ENCODE results near the gene RETREG3. TPM values are rescaled to one million over a fixed set of nuclear protein-coding genes. Genes with fewer than 3 reads are reported as not detected.

RETREG3 gene
- total RNA-seq, 1 donor = 72.2 TPM

DNA sequence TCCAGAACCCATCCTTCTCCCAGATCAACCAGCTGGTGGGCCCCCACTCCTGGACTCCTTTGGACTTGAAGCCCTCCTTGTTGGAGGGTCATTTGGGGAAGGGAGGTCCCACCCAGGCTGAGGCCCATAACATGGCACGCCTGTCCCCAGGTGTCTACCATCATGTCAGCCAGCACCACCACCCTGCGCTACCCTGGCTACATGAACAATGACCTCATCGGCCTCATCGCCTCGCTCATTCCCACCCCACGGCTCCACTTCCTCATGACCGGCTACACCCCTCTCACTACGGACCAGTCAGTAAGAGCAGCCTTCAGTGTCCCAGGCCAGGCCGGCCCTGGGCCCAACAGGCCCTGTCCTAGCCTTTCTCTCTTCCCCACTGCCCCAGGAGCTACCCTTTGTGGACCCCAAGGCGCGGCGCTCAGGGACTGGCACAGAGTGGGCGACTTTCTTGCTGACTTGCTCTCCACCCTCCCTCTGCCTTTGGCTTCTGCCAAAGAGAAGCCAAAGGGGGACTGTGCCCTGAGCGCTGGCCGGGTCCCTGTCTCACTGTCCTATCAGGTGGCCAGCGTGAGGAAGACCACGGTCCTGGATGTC is 4.6 kb upstream of the RETREG3 start:
- DNase-seq (ENCODE audit: low read depth in 2 of 3, low spot score in 2 of 3) = no peak

GRCh38 chr17:42612013-42612412 is 2.8 kb upstream of the RETREG3 start:
- no peak for DNase-seq (ENCODE audit: low read depth in 2 of 3, low spot score in 2 of 3)

DNA sequence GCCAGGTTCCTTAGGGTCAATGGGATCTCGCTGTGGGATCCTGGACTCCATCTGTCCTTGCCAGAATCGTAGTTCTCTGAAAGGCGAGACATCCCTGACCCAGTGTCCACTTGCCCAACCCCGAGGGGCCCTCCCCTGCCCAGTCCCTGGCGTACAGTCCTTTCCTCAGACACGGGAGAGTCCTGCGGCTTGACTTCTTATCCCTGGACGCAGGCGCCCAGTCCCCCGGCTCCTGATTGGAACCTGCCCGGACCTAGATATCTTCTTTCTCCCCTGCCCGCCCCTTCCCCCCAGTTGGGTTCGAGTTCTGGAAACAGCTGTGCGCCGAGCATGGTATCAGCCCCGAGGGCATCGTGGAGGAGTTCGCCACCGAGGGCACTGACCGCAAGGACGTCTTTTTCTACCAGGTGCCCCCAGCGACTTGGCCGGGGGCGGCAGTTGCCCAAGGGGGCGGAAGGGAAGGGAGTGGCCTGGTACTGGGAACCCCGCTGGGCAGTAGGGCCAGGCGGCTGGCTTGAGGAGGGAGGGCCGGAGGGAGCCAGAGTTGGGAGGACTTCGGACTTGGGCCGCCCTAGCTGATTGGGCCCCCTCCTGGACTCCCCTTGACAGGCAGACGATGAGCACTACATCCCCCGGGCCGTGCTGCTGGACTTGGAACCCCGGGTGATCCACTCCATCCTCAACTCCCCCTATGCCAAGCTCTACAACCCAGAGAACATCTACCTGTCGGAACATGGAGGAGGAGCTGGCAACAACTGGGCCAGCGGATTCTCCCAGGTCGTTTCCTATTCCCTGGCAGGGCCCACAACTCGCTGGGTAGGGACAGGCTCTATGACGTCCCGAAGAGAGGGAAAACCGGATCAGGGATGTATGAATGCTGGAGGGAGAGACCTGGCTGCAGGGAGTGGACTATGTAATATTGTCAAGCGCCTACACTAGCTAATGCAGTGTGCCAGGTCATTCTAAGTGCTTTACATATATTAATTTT is 934 bp upstream of the RETREG3 start:
- DNase-seq (ENCODE audit: low read depth in 2 of 3, low spot score in 2 of 3) = peak in 2 of 3 donors; percentile 12 to 17

DNA sequence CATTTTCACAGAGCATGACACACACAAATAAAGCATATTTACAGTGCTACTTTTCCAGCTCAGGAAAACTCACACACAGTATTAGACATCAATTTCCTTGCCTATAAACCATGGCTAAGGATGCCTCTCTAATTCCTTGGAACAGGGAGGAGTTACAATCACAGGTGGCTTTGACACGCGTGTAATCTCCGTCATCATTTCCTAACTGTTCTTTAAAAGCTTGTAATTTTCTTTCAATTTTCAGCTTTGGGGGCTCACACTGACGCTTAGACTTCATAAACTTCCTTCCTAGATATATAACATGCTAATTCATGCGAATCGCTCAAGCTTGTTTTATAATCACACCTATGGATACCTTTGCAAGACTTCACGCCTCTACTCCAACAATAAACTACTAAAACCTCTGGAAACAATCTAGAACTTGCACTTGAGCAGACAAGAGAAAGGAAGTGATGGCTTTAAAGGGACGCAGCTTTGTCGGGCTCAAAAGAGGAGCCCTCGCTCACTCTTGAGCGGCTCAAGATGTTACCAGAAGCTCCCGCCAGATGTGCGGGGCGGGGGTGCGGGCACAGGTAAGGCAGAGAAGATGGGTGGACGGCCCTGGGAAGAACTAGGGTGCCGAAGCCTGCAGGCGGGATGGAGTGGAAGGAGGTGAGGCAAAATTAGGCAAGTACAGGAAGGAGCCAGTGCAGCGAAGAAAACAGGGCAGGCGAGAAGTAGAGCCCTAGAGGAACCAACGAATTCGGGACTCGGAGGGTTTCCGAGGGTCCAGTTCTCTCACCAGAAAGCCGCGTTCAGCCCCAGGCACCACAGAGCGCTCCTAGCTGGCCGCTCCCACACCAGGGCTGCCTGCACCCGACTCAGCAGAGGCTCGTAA is 631 bp downstream of the RETREG3 start:
- peak in 1 of 3 donors; percentile 4 for DNase-seq (ENCODE audit: low read depth in 2 of 3, low spot score in 2 of 3)

- DNase-seq (ENCODE audit: low read depth in 2 of 3, low spot score in 2 of 3) = no peak
These were observed 1.4 kb downstream of the RETREG3 start for GRCh38 chr17:42607769-42608168.

GRCh38 chr17:42603318-42603717 is 5.9 kb downstream of the RETREG3 start:
- DNase-seq (ENCODE audit: low read depth in 2 of 3, low spot score in 2 of 3) = no peak

GRCh38 chr17:42598905-42599304 is 10.3 kb downstream of the RETREG3 start:
- no peak for DNase-seq (ENCODE audit: low read depth in 2 of 3, low spot score in 2 of 3)

DNA sequence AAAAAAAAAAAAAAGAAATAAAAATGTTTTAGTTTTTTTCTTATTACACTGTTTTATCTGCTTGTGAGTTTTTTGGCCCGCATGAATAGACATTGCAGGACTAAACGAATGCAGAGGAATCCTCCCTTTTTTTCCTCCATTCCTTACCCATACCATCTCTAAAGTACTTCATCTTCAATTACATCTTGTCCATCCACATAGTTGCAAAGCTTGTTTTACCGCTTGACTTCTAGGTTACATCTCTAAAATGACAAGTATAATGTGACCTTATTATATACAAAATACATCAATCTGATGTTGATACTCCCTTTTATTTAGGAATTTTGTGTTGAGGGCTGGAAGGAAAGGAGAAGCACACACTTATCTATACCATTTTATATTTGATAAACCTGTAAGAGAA is 12.8 kb downstream of the RETREG3 start:
- DNase-seq (ENCODE audit: low read depth in 2 of 3, low spot score in 2 of 3) = no peak

- DNase-seq (ENCODE audit: low read depth in 2 of 3, low spot score in 2 of 3) = no peak
These were observed 17.8 kb downstream of the RETREG3 start for GRCh38 chr17:42591411-42591810.

GRCh38 chr17:42590886-42591285 is 18.3 kb downstream of the RETREG3 start:
- DNase-seq (ENCODE audit: low read depth in 2 of 3, low spot score in 2 of 3) = no peak

- no peak for DNase-seq (ENCODE audit: low read depth in 2 of 3, low spot score in 2 of 3)
These were observed 22.5 kb downstream of the RETREG3 start for GRCh38 chr17:42586514-42587230.

- DNase-seq (ENCODE audit: low read depth in 2 of 3, low spot score in 2 of 3) = no peak
These were observed 23.8 kb downstream of the RETREG3 start for GRCh38 chr17:42585353-42585752.

DNA sequence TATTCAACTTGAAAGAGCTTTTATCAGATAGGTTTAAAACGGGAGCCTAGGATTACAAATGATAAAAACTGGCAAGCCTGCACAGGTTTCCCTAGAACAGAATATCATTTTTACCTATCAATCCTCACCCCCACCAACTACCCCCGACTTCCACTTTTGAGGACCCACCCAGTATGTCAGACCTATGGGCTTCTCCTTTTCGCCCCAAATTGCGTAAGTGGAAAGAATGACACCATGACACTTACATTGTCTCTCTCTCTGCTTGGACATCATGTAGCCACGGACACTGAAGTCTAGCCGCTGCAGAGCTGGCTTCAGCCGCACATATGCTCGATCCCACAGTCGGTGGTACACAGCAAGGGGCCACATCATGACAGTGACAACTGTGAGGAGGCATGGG is 24.3 kb downstream of the RETREG3 start:
- no peak for DNase-seq (ENCODE audit: low read depth in 2 of 3, low spot score in 2 of 3)

GRCh38 chr17:42581744-42582270 is 27.4 kb downstream of the RETREG3 start:
- no peak for DNase-seq (ENCODE audit: low read depth in 2 of 3, low spot score in 2 of 3)

- no peak for DNase-seq (ENCODE audit: low read depth in 2 of 3, low spot score in 2 of 3)
These were observed 29.2 kb downstream of the RETREG3 start for GRCh38 chr17:42579794-42580551.

- DNase-seq (ENCODE audit: low read depth in 2 of 3, low spot score in 2 of 3) = peak in 2 of 3 donors; percentile 85 to 90
These were observed 30.8 kb downstream of the RETREG3 start for GRCh38 chr17:42578282-42578869.

DNA sequence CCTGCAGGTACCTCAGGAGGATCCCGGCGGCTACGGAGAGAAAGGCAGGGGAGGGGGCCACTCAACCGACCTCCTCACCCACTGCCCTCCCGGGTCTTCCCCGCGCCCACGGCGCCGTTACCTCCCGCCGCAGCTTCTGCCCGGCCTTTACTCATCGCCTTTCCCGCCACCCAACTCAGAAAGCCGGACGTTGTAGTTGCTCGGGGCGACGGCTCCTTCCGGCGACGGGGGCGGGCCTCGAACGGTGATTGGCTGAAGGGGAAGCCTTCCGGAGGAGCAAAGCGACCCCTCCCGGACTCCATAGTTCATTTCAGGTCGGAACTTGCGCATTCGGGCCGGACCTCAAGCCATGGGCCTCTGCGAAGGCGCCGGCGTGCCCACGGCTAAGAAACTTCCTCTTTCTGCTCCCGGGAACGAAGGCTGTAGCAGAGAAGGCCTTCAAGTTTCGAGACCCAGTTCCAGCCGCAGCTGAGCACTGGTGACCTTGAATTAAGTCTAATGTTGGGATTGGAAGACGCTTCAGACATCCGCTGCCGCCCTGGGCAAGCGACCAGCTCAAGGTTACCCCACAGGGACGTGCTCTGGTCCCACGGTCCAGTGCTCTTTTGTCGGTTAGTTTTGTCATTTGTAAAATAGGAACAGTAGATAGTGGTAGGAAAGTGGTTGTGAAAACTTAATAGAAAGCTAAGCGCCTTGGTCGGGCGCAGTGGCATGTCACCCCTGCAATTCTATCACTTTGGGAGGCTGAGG is 31.5 kb downstream of the RETREG3 start, which contains the start of gene PSMC3IP:
Gene PSMC3IP (minus strand): TSS at position 198 of the 750 bp plus-strand sequence. CDS start 43 bp downstream, at position 155.
- DNase-seq (ENCODE audit: low read depth in 2 of 3, low spot score in 2 of 3) = peak; percentile 68 to 96 (median 95)

DNA sequence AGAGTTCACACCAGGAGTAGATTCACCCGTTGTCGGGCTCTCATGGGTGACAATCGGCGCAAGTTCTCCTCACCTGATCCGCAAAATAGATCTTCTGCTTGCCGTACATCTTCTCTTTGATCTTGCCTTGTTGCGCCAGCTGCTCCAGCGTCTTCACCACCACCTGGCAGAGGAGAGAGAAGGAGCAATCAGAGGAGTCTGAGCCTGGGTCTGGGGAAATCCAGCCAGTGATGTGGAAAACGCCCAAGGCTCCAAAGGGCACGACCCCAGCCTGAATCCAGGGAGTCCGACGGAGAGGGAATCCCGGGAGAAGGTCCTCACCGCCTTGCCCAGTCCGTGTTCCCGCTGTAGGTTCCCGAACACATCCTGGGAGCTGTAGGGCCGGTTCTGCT is 32.0 kb downstream of the RETREG3 start:
- no peak for DNase-seq (ENCODE audit: low read depth in 2 of 3, low spot score in 2 of 3)

Data from hematopoietic multipotent progenitor cell (in vitro differentiated cells).